SU-DHL-6 (cell line): ENCODE measurements around the gene ZNF91.
"Not testable (repeated sequence)": the region's sequence is repeated elsewhere in the genome, so short reads cannot be mapped to it uniquely, and the experiment has no call there.

ENCODE experiments used
- H2AFZ ChIP-seq: fragments of 200-600 bp; sonication (generic); 2 replicates; pipeline ENCODE4 v1.6.1; 2014; ENCODE audit warnings: low read depth, mild to moderate bottlenecking, moderate library complexity, mixed read lengths, antibody characterized with exemption, low read length; ENCODE audit not compliant: severe bottlenecking
- H3F3A ChIP-seq: fragments of 200-600 bp; shearing (Covaris generic); 2 replicates; pipeline ENCODE4 v1.6.0; 2016; ENCODE audit warnings: antibody characterized with exemption, mild to moderate bottlenecking; ENCODE audit not compliant: insufficient read depth
- H3K27ac ChIP-seq: fragments of 200-600 bp; sonication (generic); 2 replicates; pipeline ENCODE4 v1.5.1; 2016; ENCODE audit warnings: low read depth, mild to moderate bottlenecking, low read length, moderate library complexity, mixed read lengths
- H3K27me3 ChIP-seq: fragments of 200-600 bp; sonication (generic), shearing (Covaris generic); 2 replicates; pipeline ENCODE4 v1.6.0; 2014; ENCODE audit warnings: mild to moderate bottlenecking, low read length
- H3K36me3 ChIP-seq: fragments of 200-600 bp; sonication (generic); 2 replicates; pipeline ENCODE4 v1.6.1; 2014; ENCODE audit warnings: mild to moderate bottlenecking, low read length, mixed read lengths
- H3K4me2 ChIP-seq: fragments of 300-600, 200-600 bp; shearing (Covaris generic), sonication (generic); 2 replicates; pipeline ENCODE4 v1.6.0; 2014; ENCODE audit warnings: low read length, low read depth, mild to moderate bottlenecking; ENCODE audit not compliant: poor library complexity, severe bottlenecking
- H3K4me3 ChIP-seq: fragments of 200-600 bp; sonication (generic); 2 replicates; pipeline ENCODE4 v1.5.1; 2014; ENCODE audit warnings: antibody characterized with exemption, low read length, mild to moderate bottlenecking, mixed read lengths; ENCODE audit not compliant: insufficient read depth, poor library complexity, severe bottlenecking
- H3K79me2 ChIP-seq: fragments of 200-600 bp; sonication (generic); 2 replicates; pipeline ENCODE4 v1.6.1; 2014; ENCODE audit warnings: mild to moderate bottlenecking, low read length, moderate library complexity; ENCODE audit not compliant: insufficient read depth
- H3K9ac ChIP-seq: fragments of 200-600 bp; sonication (generic); 2 replicates; pipeline ENCODE4 v1.7.0; 2014; ENCODE audit warnings: mild to moderate bottlenecking, low read length
- H3K9me2 ChIP-seq: fragments of 200-600 bp; sonication (generic); replicated peaks from 2 replicates; pipeline ENCODE4 v1.6.1; 2014; ENCODE audit warnings: low read length; ENCODE audit not compliant: insufficient read depth
- H3K9me3 ChIP-seq: fragments of 200-600 bp; sonication (generic); 2 replicates; pipeline ENCODE4 v1.6.1; 2014; ENCODE audit warnings: low read length, mixed read lengths; ENCODE audit not compliant: insufficient read depth
- H4K20me1 ChIP-seq: fragments of 200-600 bp; sonication (generic); 2 replicates; pipeline ENCODE4 v1.6.1; 2014; ENCODE audit warnings: low read depth, mild to moderate bottlenecking, antibody characterized with exemption, low read length, moderate library complexity, mixed read lengths
- CTCF ChIP-seq: fragments of 200-600 bp; sonication (generic); IDR thresholded peaks from one replicate; pipeline ENCODE4 v1.5.1; 2017; ENCODE audit warnings: antibody characterized with exemption, mild to moderate bottlenecking, low read length, moderate library complexity; ENCODE audit not compliant: insufficient read depth, poor library complexity, severe bottlenecking
- EZH2phosphoT487 ChIP-seq: fragments of 200-600 bp; sonication (generic), shearing (Covaris generic); conservative IDR thresholded peaks from 2 replicates; pipeline ENCODE4 v1.6.1; 2018; ENCODE audit warnings: mild to moderate bottlenecking, antibody characterized with exemption, low read length, moderate library complexity, mixed read lengths

The ZNF91 gene

GRCh38 chr19:23381114-23381513, 14.2 kb downstream of the ZNF91 start:
- Histone ChIP-seq H3F3A (no peaks in the 10 kb centered on the region), H3K9me2 (no peaks in the 10 kb centered on the region), H3K27me3 (no peaks in the 10 kb centered on the region), H3K27ac (no peak overlapping the region), H3K4me3 (no peak overlapping the region), H4K20me1 (no peaks in the 10 kb centered on the region), H3K79me2 (peaks cover 100% of the 10 kb centered on the region), H3K9me3 (peaks cover 69% of the 10 kb centered on the region; the same call in 1 of the 2 replicates), H3K9ac (no peak overlapping the region), H3K36me3 (peaks cover 93% of the 10 kb centered on the region), H3K4me2 (no peak overlapping the region), H2AFZ (no peak overlapping the region)
- TF ChIP-seq EZH2phosphoT487 (no peak), CTCF (no peak)

DNA sequence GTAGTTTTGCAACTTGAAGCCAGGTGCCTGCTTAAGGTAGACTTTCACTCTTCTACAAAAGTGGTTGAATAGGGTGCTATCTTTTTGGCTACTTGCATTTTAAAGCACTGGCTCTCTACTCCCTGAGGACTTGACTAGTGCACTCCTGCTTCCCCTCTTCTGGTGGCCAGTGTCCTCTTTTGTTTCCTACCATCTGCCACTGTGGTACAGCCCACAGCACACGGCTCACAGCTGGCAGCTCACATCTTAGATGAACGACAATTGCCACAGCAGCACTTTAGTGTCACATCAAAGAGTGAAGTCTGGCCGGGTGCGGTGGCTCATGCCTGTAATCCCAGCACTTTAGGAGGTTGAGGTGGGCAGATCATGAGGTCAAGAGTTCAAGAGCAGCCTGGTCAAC, 15.6 kb downstream of the ZNF91 start:
- Histone ChIP-seq H3K4me2 (peak overlapping the region; percentile 15), H3K36me3 (peaks cover 89% of the 10 kb centered on the region), H3K9me3 (peaks cover 64% of the 10 kb centered on the region; the same call in 1 of the 2 replicates), H3K79me2 (peaks cover 100% of the 10 kb centered on the region)
- not testable (repeated sequence) for H3K9ac ChIP-seq, H3F3A ChIP-seq, H3K9me2 ChIP-seq, H2AFZ ChIP-seq, H3K27me3 ChIP-seq, H3K4me3 ChIP-seq, H4K20me1 ChIP-seq, H3K27ac ChIP-seq

- H3K9me3 ChIP-seq, result peaks cover 57% of the 10 kb centered on the region; the same call in 1 of the 2 replicates
- no peaks in the 10 kb centered on the region for H3K9me2 ChIP-seq
- no peaks in the 10 kb centered on the region; the same call in 1 of the 2 replicates for H3F3A ChIP-seq
- H3K4me3 ChIP-seq, result no peak overlapping the region
- no peak overlapping the region for H3K4me2 ChIP-seq
- no peak for TF ChIP-seq CTCF
- TF ChIP-seq EZH2phosphoT487, result no peak
- no peaks in the 10 kb centered on the region for H4K20me1 ChIP-seq
- H3K9ac ChIP-seq, result no peak overlapping the region
- H3K36me3 ChIP-seq, result peaks cover 87% of the 10 kb centered on the region
- no peak overlapping the region for H3K27ac ChIP-seq
- H3K27me3 ChIP-seq, result no peaks in the 10 kb centered on the region
- H2AFZ ChIP-seq, result no peak overlapping the region
- peaks cover 95% of the 10 kb centered on the region for H3K79me2 ChIP-seq
Measured at GRCh38 chr19:23378948-23379347, 16.3 kb downstream of the ZNF91 start.

GRCh38 chr19:23377276-23377675, 18.0 kb downstream of the ZNF91 start:
- peaks cover 85% of the 10 kb centered on the region for H3K79me2 ChIP-seq
- no peak overlapping the region for H3K4me2 ChIP-seq
- H3K9me3 ChIP-seq, result peaks cover 48% of the 10 kb centered on the region; the same call in 1 of the 2 replicates
- no peaks in the 10 kb centered on the region; the same call in 1 of the 2 replicates for H3F3A ChIP-seq
- no peaks in the 10 kb centered on the region for H3K9me2 ChIP-seq
- H3K4me3 ChIP-seq, result no peak overlapping the region
- TF ChIP-seq CTCF, result no peak
- TF ChIP-seq EZH2phosphoT487, result no peak
- H4K20me1 ChIP-seq, result no peaks in the 10 kb centered on the region
- H3K9ac ChIP-seq, result no peak overlapping the region
- no peaks in the 10 kb centered on the region for H3K27me3 ChIP-seq
- H3K36me3 ChIP-seq, result peaks cover 86% of the 10 kb centered on the region
- no peak overlapping the region for H3K27ac ChIP-seq
- H2AFZ ChIP-seq, result no peak overlapping the region
